Right atrium auricular region (tissue), 2 donors: Measurements from ENCODE around the gene UNC13D. TPM values are rescaled to one million over a fixed set of nuclear protein-coding genes. Genes with fewer than 3 reads are reported as not detected.
"Not testable (repeated sequence)": the region's sequence is repeated elsewhere in the genome, so short reads cannot be mapped to it uniquely, and the experiment has no call there.

ENCODE experiments used
- DNase-seq: peaks from one replicate; pipeline ENCODE4 v3.0.0-alpha.2; 2019; ENCODE audit warnings: low spot score
- H3K27ac ChIP-seq, 2 donors: fragments of 200-600 bp; sonication (generic); 1 replicate in 1 of 2; 2 replicates in 1 of 2; pipeline ENCODE4 v1.5.1; 2016 to 2019
- H3K27me3 ChIP-seq, 2 donors: fragments of 200-600 bp; sonication (generic); one replicate each; pipeline versions ENCODE4 v1.5.1 to v1.6.0; 2017 to 2019
- H3K36me3 ChIP-seq: fragments of 200-600 bp; sonication (generic); one replicate; pipeline ENCODE4 v1.5.1; 2016
- H3K4me1 ChIP-seq, 2 donors: fragments of 200-600 bp; sonication (generic); one replicate each; pipeline versions ENCODE4 v1.5.1 to v1.6.0; 2017 to 2019
- H3K4me3 ChIP-seq, 2 donors: fragments of 200-600 bp; sonication (generic); 1 replicate in 1 of 2; 2 replicates in 1 of 2; pipeline ENCODE4 v1.5.1; 2017 to 2019; ENCODE audit warnings: mild to moderate bottlenecking in 1 of 2, moderate library complexity in 1 of 2
- H3K9me3 ChIP-seq, 2 donors: fragments of 200-600 bp; sonication (generic); one replicate each; pipeline ENCODE4 v1.5.1; 2019
- total RNA-seq, 2 donors: library from RNA; depleted of rRNA; stranded (reverse); fragments of >200 nt; gene quantifications; one replicate each; pipeline ENCODE4 v1.1.0, GENCODE V29; 2016
- TF ChIP-seq, protein P1 (sequence below), 2 donors: fragments of 200-600 bp; sonication (generic); IDR thresholded peaks; one replicate each; pipeline ENCODE4 v1.5.1; 2019; ENCODE audit warnings: antibody characterized with exemption in 2 of 2

Gene UNC13D
- total RNA-seq, 2 donors from 2014 or later, result 11.1 to 25.9 TPM

DNA sequence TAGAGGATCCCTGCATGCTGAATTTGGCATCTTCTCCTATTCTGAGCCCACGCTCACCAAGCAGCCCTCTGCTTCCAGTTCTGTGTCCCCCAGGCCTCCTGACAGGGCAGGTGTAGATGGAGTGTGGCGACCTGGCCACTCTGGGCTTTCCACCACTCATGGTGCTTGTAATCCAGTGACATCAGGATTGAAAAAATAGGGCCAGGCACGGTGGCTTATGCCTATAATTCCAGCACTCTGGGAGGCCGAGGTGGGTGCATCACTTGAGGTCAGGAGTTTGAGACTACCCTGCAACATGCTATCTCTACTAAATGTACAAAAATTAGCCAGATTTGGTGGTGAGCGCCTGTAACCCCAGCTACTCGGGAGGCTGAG is 30.2 kb downstream of the UNC13D start:
- Histone ChIP-seq H3K4me1 (peaks cover 0 to 16% of the 10 kb centered on the region in 2 donors), H3K27ac (no peak overlapping the region), H3K4me3 (no peak overlapping the region), H3K36me3 (peaks cover 89% of the 10 kb centered on the region), H3K27me3 (no peaks in the 10 kb centered on the region), H3K9me3 (no peaks in the 10 kb centered on the region)
- DNase-seq, result no peak
- TF ChIP-seq, protein P1, sequence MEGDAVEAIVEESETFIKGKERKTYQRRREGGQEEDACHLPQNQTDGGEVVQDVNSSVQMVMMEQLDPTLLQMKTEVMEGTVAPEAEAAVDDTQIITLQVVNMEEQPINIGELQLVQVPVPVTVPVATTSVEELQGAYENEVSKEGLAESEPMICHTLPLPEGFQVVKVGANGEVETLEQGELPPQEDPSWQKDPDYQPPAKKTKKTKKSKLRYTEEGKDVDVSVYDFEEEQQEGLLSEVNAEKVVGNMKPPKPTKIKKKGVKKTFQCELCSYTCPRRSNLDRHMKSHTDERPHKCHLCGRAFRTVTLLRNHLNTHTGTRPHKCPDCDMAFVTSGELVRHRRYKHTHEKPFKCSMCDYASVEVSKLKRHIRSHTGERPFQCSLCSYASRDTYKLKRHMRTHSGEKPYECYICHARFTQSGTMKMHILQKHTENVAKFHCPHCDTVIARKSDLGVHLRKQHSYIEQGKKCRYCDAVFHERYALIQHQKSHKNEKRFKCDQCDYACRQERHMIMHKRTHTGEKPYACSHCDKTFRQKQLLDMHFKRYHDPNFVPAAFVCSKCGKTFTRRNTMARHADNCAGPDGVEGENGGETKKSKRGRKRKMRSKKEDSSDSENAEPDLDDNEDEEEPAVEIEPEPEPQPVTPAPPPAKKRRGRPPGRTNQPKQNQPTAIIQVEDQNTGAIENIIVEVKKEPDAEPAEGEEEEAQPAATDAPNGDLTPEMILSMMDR (IDR thresholded peaks at IDR 0.05), result no peak

DNA sequence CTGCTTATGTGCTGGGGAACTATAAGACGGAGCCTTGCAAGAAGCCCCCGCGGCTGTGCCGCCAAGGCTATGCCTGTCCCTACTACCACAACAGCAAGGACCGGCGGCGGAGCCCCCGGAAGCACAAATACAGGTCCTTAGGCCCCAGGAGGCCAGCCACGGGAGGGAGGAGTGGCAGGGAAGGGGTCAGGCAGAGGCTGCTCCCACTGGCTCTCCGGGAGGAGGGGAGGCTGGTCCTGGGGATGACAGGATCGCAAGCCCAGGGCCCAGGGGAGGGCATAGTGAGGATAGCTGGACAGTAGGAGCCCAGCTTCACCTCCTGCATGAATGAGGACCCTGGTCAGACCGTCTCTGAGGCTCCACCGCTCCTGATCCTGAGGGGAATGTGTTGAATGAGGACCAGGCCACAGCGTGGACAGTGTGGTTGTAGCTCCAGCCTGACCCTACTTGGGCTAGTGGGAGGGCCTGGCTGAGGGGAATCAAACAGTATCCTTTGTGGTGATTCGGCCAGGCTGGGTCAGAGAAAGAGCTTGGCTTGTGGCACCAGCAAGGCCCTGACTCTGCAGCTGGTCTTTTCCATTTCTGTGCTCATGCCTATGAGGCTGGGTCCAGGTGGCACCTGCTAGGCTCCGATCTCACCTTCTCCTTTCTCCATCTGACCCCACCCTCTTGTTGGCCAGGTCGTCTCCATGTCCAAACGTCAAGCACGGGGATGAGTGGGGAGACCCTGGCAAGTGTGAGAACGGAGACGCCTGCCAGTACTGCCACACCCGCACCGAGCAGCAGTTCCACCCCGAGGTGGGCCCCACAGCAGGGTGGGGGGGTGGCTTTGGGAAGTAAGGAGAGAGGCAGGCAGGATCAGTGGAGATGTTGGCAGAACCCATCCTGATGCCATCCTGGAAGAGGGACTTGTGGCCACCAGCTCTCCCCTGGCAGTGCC is 30.9 kb downstream of the UNC13D start:
- Histone ChIP-seq H3K9me3 (no peaks in the 10 kb centered on the region), H3K36me3 (peaks cover 83% of the 10 kb centered on the region), H3K27me3 (no peaks in the 10 kb centered on the region), H3K27ac (no peak overlapping the region), H3K4me3 (no peak overlapping the region), H3K4me1 (peaks cover 0 to 22% of the 10 kb centered on the region in 2 donors)
- TF ChIP-seq, protein P1 (IDR thresholded peaks at IDR 0.05), result no peak
- DNase-seq, result no peak

DNA sequence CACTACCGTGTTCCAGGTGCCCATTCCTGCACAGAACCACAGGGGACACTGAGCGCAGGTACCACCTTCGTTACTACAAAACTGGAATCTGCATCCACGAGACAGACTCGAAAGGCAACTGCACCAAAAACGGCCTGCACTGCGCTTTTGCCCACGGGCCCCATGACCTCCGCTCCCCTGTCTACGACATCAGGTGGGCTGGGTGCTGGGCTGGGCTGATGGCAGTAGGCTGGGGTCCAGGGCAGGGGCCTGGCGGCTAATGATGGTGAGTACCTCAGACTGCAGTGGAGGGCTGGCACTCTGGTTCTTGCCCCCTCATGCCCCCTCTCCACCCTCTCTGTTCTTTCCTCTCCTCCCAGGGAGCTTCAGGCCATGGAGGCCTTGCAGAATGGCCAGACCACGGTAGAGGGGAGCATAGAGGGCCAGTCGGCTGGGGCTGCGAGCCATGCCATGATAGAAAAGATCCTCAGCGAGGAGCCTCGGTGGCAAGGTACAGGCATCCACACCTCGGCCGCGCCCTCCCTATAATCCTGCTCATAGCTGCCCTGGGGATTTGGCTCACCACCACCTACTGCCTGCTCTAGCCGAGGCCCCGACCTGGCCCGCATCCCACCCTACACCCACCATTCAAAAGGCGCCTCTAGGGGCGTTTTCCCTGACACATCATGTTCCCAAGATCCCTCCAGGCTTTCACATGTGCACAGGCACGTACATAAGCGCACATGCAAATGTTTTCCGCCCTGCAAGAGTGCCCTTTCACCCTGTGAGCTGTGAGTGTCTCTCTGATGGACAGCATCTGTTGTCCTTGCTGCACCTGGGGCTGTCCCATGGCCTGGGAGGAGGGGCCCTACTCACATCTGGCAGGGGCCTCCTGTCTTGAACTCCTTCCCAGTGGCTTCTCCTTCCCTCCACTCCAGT is 31.8 kb downstream of the UNC13D start:
- no peak for DNase-seq
- Histone ChIP-seq H3K4me1 (peaks cover 0 to 31% of the 10 kb centered on the region in 2 donors), H3K27ac (no peak overlapping the region), H3K9me3 (no peaks in the 10 kb centered on the region), H3K36me3 (peaks cover 73% of the 10 kb centered on the region), H3K27me3 (no peaks in the 10 kb centered on the region), H3K4me3 (no peak overlapping the region)
- TF ChIP-seq, protein P1 (IDR thresholded peaks at IDR 0.05), result no peak

DNA sequence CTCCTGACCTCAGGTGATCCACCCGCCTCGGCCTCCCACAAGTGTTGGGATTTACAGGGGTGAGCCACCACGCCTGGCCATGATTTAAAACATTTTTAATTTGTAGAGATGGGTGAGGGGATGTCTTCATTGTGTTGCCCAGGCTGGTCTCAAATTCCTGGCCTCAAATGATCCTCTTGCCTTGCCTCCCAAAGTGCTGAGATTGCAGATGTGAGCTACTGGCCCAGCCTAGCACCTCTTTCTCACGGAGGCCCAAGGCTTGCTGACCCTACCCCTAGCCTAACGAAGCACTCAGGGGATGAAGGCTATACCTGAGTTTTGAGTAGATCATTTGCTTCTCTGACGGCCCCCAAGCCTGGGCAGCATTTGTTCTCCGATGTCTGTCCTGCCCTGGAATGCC is 33.0 kb downstream of the UNC13D start:
- H3K4me3 ChIP-seq, result no peak overlapping the region
- DNase-seq, result no peak
- H3K4me1 ChIP-seq, result peaks cover 0 to 39% of the 10 kb centered on the region in 2 donors
- peaks cover 61% of the 10 kb centered on the region for H3K36me3 ChIP-seq
- H3K9me3 ChIP-seq, result no peaks in the 10 kb centered on the region
- TF ChIP-seq, protein P1 (IDR thresholded peaks at IDR 0.05), result no peak
- H3K27me3 ChIP-seq, result no peaks in the 10 kb centered on the region
- H3K27ac ChIP-seq, result no peak overlapping the region

DNA sequence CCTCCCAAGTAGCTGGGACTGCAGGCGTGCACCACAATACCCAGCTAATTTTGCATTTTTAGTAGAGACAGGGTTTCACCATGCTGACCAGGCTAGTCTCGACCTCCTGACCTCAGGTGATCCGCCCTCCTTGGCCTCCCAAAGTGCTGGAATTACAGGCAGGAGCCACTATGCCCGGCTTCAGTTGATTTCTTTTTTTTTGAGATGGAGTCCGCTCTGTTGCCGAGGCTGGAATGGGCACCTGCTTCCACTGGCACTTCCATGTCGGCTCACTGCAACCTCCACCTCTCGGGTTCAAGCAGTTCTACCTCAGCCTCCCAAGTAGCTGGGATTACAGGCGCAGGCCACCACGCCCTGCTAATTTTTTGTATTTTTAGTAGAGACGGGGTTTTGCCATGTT is 33.4 kb downstream of the UNC13D start:
- H3K27me3 ChIP-seq, DNase-seq, H3K9me3 ChIP-seq, H3K4me3 ChIP-seq: not testable (repeated sequence)
- Histone ChIP-seq H3K36me3 (peaks cover 58% of the 10 kb centered on the region), H3K27ac (peak overlapping the region in 1 of 2 donors; percentile 89), H3K4me1 (peaks cover 0 to 39% of the 10 kb centered on the region in 2 donors)

DNA sequence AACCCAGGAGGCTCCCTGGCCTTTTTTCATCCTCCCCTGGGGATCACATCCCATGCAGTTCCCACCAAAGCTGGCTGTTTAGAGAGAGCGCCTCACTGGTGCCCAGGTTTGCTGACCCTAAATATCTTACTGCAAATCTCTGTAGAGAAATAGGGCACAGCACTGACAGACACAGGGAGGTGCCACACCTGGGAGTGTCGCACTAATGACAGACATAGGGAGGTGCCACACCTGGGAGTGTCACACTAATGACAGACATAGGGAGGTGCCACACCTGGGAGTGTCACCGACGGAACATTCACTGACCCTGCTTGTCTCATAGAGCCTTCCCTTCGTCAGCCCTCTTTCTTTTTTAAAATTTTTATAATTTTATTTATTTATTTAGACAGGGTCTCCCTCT is 34.0 kb downstream of the UNC13D start:
- no peaks in the 10 kb centered on the region for H3K9me3 ChIP-seq
- peaks cover 0 to 39% of the 10 kb centered on the region in 2 donors for H3K4me1 ChIP-seq
- H3K36me3 ChIP-seq, result peaks cover 52% of the 10 kb centered on the region
- TF ChIP-seq, protein P1 (IDR thresholded peaks at IDR 0.05), result no peak
- peak overlapping the region; percentile 83 to 89 for H3K27ac ChIP-seq
- no peaks in the 10 kb centered on the region for H3K27me3 ChIP-seq
- no peak for DNase-seq
- no peak overlapping the region for H3K4me3 ChIP-seq
